T-helper 2 cell treated with Interferon-gamma antibody and Interleukin-4, amounts not matched to agents 100 ng/mL and 5 ng/mL, for 36 hours (primary cell): ENCODE data around the gene WFS1. TPM values are rescaled to one million over a fixed set of nuclear protein-coding genes. Genes with fewer than 3 reads are reported as not detected.

Source experiments
- total RNA-seq: library from RNA; stranded (reverse); gene quantifications from 2 replicates; pipeline ENCODE4 v1.2.3, GENCODE V29; 2022

Gene WFS1
- total RNA-seq, 1 donor from 2014 or later = 2.6 TPM

Other genes starting within 250 kb of the WFS1 start
- 17.0 and 18.5 TPM in 2 replicates for gene JAKMIP1, start 69.3 kb upstream of the WFS1 start, total RNA-seq
- not detected in 2 replicates for gene PPP2R2C, start 202.8 kb downstream of the WFS1 start, total RNA-seq